Measurements from ENCODE around the gene CENPS. TPM values are rescaled to one million over a fixed set of nuclear protein-coding genes. Genes with fewer than 3 reads are reported as not detected.

Gene CENPS
- total and polyA plus RNA-seq, 7 experiments from 2014 or later: 5.4 to 13.2 (median 9.8) TPM

- CTCF ChIA-PET: interaction anchor here (0.5 kb wide), 1 partner anchor 837 kb away, joined by 3 read pairs; no protein-coding TSS in a partner anchor
- Mint-ChIP-seq H3K27me3 (no peaks in the 10 kb centered on the region), H3K27ac (no peak overlapping the region), H3K4me1 (peaks cover 0 to 14% (median 9%) of the 10 kb centered on the region in 7 donors), H3K36me3 (peaks cover 0 to 25% (median 17%) of the 10 kb centered on the region in 5 donors), H3K9me3 (no peaks in the 10 kb centered on the region), H3K4me3 (no peak overlapping the region)
- no peaks in the 10 kb centered on the region for H3K4me1 ChIP-seq (ENCODE audit: control insufficient read depth in 2 of 2, insufficient read depth in 2 of 2, low read length in 2 of 2)
- no peaks in the 10 kb centered on the region for H3K27me3 ChIP-seq (ENCODE audit: control insufficient read depth in 2 of 2, insufficient read depth in 2 of 2, low read length in 2 of 2)
- no peak for DNase-seq
- no peak for ATAC-seq
- no peaks in the 10 kb centered on the region for H3K9me3 ChIP-seq (ENCODE audit: control insufficient read depth in 2 of 3, low read length in 3 of 3)
- POLR2A ChIA-PET: no interaction called here
- H3K27ac ChIP-seq (ENCODE audit: low read depth, low read length): no peak overlapping the region
- intact Hi-C loops (cut with micrococcal nuclease): no loop called here
- H3K36me3 ChIP-seq (ENCODE audit: control insufficient read depth in 2 of 3, insufficient read depth in 3 of 3, low read length in 3 of 3): peaks cover 0 to 30% (median 3%) of the 10 kb centered on the region in 3 experiments
- no peak overlapping the region for H3K4me3 ChIP-seq (ENCODE audit: low read length)
Measured at GRCh38 chr1:10459184-10459583, 29.0 kb downstream of the CENPS start.

- Histone ChIP-seq H3K36me3 (ENCODE audit: control insufficient read depth in 2 of 3, insufficient read depth in 3 of 3, low read length in 3 of 3) (peaks cover 0 to 65% (median 12%) of the 10 kb centered on the region in 3 experiments), H3K4me1 (ENCODE audit: control insufficient read depth in 2 of 2, insufficient read depth in 2 of 2, low read length in 2 of 2) (peaks cover 9 to 10% of the 10 kb centered on the region in 2 donors), H3K27me3 (ENCODE audit: control insufficient read depth in 2 of 2, insufficient read depth in 2 of 2, low read length in 2 of 2) (no peaks in the 10 kb centered on the region), H3K9me3 (ENCODE audit: control insufficient read depth in 2 of 3, low read length in 3 of 3) (no peaks in the 10 kb centered on the region), H3K27ac (ENCODE audit: low read depth, low read length) (no peak overlapping the region), H3K4me3 (ENCODE audit: low read length) (no peak overlapping the region)
- H3K4me1 Mint-ChIP-seq: peaks cover 5 to 16% (median 11%) of the 10 kb centered on the region in 7 donors
- ATAC-seq: no peak
- POLR2A ChIA-PET: no interaction called here
- CTCF ChIA-PET: no interaction called here
- no peak overlapping the region for H3K4me3 Mint-ChIP-seq
- intact Hi-C loops (cut with micrococcal nuclease): no loop called here
- H3K36me3 Mint-ChIP-seq: peaks cover 6 to 30% (median 15%) of the 10 kb centered on the region in 5 donors
- H3K27me3 Mint-ChIP-seq: no peaks in the 10 kb centered on the region
- H3K27ac Mint-ChIP-seq: no peak overlapping the region
- H3K9me3 Mint-ChIP-seq: no peaks in the 10 kb centered on the region
- DNase-seq: no peak
Measured at GRCh38 chr1:10467078-10467477, 36.8 kb downstream of the CENPS start.

GRCh38 chr1:10470043-10470442, 39.8 kb downstream of the CENPS start:
- Mint-ChIP-seq H3K36me3 (peaks cover 6 to 17% (median 10%) of the 10 kb centered on the region in 5 donors), H3K9me3 (no peaks in the 10 kb centered on the region), H3K27me3 (no peaks in the 10 kb centered on the region), H3K27ac (no peak overlapping the region), H3K4me1 (peaks cover 12 to 39% (median 29%) of the 10 kb centered on the region in 7 donors), H3K4me3 (no peak overlapping the region)
- ATAC-seq (no peak), DNase-seq (no peak)
- Histone ChIP-seq H3K9me3 (ENCODE audit: control insufficient read depth in 2 of 3, low read length in 3 of 3) (no peaks in the 10 kb centered on the region), H3K4me1 (ENCODE audit: control insufficient read depth in 2 of 2, insufficient read depth in 2 of 2, low read length in 2 of 2) (peaks cover 12 to 22% of the 10 kb centered on the region in 2 donors), H3K4me3 (ENCODE audit: low read length) (no peak overlapping the region), H3K27ac (ENCODE audit: low read depth, low read length) (no peak overlapping the region), H3K27me3 (ENCODE audit: control insufficient read depth in 2 of 2, insufficient read depth in 2 of 2, low read length in 2 of 2) (no peaks in the 10 kb centered on the region), H3K36me3 (ENCODE audit: control insufficient read depth in 2 of 3, insufficient read depth in 3 of 3, low read length in 3 of 3) (peaks cover 0 to 38% (median 4%) of the 10 kb centered on the region in 3 experiments)
- ChIA-PET POLR2A (no interaction called here), CTCF (no interaction called here)
- intact Hi-C loops (cut with micrococcal nuclease): loop anchor here in 1 of 2 donors (5.0 to 10.0 kb wide), 6 partner anchors 258 to 1335 kb away; partner anchors contain the start of genes AGTRAP, CLCN6, KIF1B and MTHFR

- H3K27ac ChIP-seq (ENCODE audit: low read depth, low read length): peak overlapping the region; percentile 68
- CTCF ChIA-PET: interaction anchor here (0.8 to 1.3 kb wide), 2 partner anchors 23 to 25 kb away, joined by 3 read pairs; no protein-coding TSS in a partner anchor
- intact Hi-C loops (cut with micrococcal nuclease): loop anchor here (1.0 to 10.0 kb wide), 14 partner anchors 23 to 1343 kb away; partner anchors contain the start of genes CENPS (in 2 of the 2), TARDBP (in 2 of the 2), AGTRAP (in 1 of the 2) and CLCN6 (in 1 of the 2)
- Mint-ChIP-seq H3K27ac (peak overlapping the region; percentile 78 to 93 (median 90)), H3K9me3 (no peaks in the 10 kb centered on the region), H3K36me3 (peaks cover 6 to 17% (median 10%) of the 10 kb centered on the region in 5 donors), H3K4me1 (peaks cover 12 to 54% (median 44%) of the 10 kb centered on the region in 7 donors), H3K27me3 (no peaks in the 10 kb centered on the region), H3K4me3 (peak overlapping the region; percentile 87 to 96 (median 92))
- H3K4me3 ChIP-seq (ENCODE audit: low read length): peak overlapping the region; percentile 69
- peak; percentile 0 for ATAC-seq
- no peaks in the 10 kb centered on the region for H3K27me3 ChIP-seq (ENCODE audit: control insufficient read depth in 2 of 2, insufficient read depth in 2 of 2, low read length in 2 of 2)
- POLR2A ChIA-PET: no interaction called here
- peaks cover 0 to 22% (median 4%) of the 10 kb centered on the region in 3 experiments for H3K36me3 ChIP-seq (ENCODE audit: control insufficient read depth in 2 of 3, insufficient read depth in 3 of 3, low read length in 3 of 3)
- H3K9me3 ChIP-seq (ENCODE audit: control insufficient read depth in 2 of 3, low read length in 3 of 3): no peaks in the 10 kb centered on the region
- no peak for DNase-seq
- peaks cover 21 to 36% of the 10 kb centered on the region in 2 donors for H3K4me1 ChIP-seq (ENCODE audit: control insufficient read depth in 2 of 2, insufficient read depth in 2 of 2, low read length in 2 of 2)
Measured at GRCh38 chr1:10471411-10472219, 41.4 kb downstream of the CENPS start.

GRCh38 chr1:10472220-10473144, 42.2 kb downstream of the CENPS start, which contains the start of gene DFFA:
Gene DFFA, minus strand, starts transcription at chr1:10472529. Its CDS starts 71 bp downstream, at chr1:10472458.
- CTCF ChIA-PET: interaction anchor here (1.3 kb wide), 1 partner anchor 24 kb away, joined by 3 read pairs; no protein-coding TSS in a partner anchor
- Mint-ChIP-seq H3K4me3 (peak within 1 kb of the TSS; percentile 87 to 96 (median 92)), H3K27ac (peak within 1 kb of the TSS; percentile 78 to 93 (median 90)), H3K4me1 (peaks cover 12 to 58% (median 49%) of the 10 kb centered on the region in 7 donors), H3K9me3 (no peaks in the 10 kb centered on the region), H3K27me3 (no peaks in the 10 kb centered on the region), H3K36me3 (peaks cover 6 to 13% (median 9%) of the 10 kb centered on the region in 5 donors)
- no peaks in the 10 kb centered on the region for H3K9me3 ChIP-seq (ENCODE audit: control insufficient read depth in 2 of 3, low read length in 3 of 3)
- peaks cover 21 to 37% of the 10 kb centered on the region in 2 donors for H3K4me1 ChIP-seq (ENCODE audit: control insufficient read depth in 2 of 2, insufficient read depth in 2 of 2, low read length in 2 of 2)
- H3K27ac ChIP-seq (ENCODE audit: low read depth, low read length): peak within 1 kb of the TSS; percentile 68
- DNase-seq (peak; percentile 68 to 95 (median 87)), ATAC-seq (peak; percentile 90)
- peaks cover 0 to 17% (median 4%) of the 10 kb centered on the region in 3 experiments for H3K36me3 ChIP-seq (ENCODE audit: control insufficient read depth in 2 of 3, insufficient read depth in 3 of 3, low read length in 3 of 3)
- intact Hi-C loops (cut with micrococcal nuclease): loop anchor here (1.0 to 10.0 kb wide), 14 partner anchors 22 to 1344 kb away; partner anchors contain the start of genes CENPS (in 2 of the 2), TARDBP (in 2 of the 2), AGTRAP (in 1 of the 2) and CLCN6 (in 1 of the 2)
- H3K27me3 ChIP-seq (ENCODE audit: control insufficient read depth in 2 of 2, insufficient read depth in 2 of 2, low read length in 2 of 2): no peaks in the 10 kb centered on the region
- H3K4me3 ChIP-seq (ENCODE audit: low read length): peak within 1 kb of the TSS; percentile 69
- POLR2A ChIA-PET: interaction anchor here (0.6 kb wide), 1 partner anchor 755 kb away, joined by 3 read pairs; no protein-coding TSS in a partner anchor
